Transverse colon (tissue), 4 donors: Measurements from ENCODE around the gene GMCL1. TPM values are rescaled to one million over a fixed set of nuclear protein-coding genes. Genes with fewer than 3 reads are reported as not detected.
"Not testable (repeated sequence)": the region's sequence is repeated elsewhere in the genome, so short reads cannot be mapped to it uniquely, and the experiment has no call there.

ENCODE experiments used
- DNase-seq: peaks from one replicate; pipeline ENCODE4 v3.0.0-alpha.2; 2019
- H3K27ac ChIP-seq, 4 donors: fragments of 200-600 bp; sonication (generic); 2 replicates each; pipeline ENCODE4 v1.5.1; 2016 to 2018; ENCODE audit warnings: inconsistent platforms in 4 of 4
- H3K27me3 ChIP-seq: fragments of 200-600 bp; sonication (generic); 2 replicates; pipeline ENCODE4 v1.5.1; 2017; ENCODE audit warnings: inconsistent platforms
- H3K36me3 ChIP-seq, 4 donors: fragments of 200-600 bp; sonication (generic); 2 replicates each; pipeline ENCODE4 v1.5.1; 2017 to 2019; ENCODE audit warnings: inconsistent platforms in 4 of 4
- H3K4me1 ChIP-seq, 4 donors: fragments of 200-600 bp; sonication (generic); 2 replicates each; pipeline ENCODE4 v1.5.1; 2017 to 2020; ENCODE audit warnings: inconsistent platforms in 4 of 4
- H3K4me3 ChIP-seq, 4 donors: fragments of 200-600 bp; sonication (generic); 1 replicate in 1 of 4; 2 replicates in 3 of 4; pipeline versions ENCODE4 v1.5.1 to v1.6.1; 2017 to 2019; ENCODE audit warnings: inconsistent platforms in 4 of 4
- H3K9me3 ChIP-seq, 2 donors: fragments of 200-600 bp; sonication (generic); 2 replicates each; pipeline ENCODE4 v1.5.1; 2017 to 2019; ENCODE audit warnings: inconsistent platforms in 2 of 2
- CTCF ChIP-seq, 5 experiments: fragments of 200-600 bp in 3 of 5; fragments of 450-650 bp in 2 of 5; sonication (generic) in 3 of 5; IDR thresholded peaks; 1 replicate in 2 of 5; 2 replicates in 3 of 5; pipeline ENCODE4 v1.5.1; 2016 to 2017; ENCODE audit warnings: antibody characterized with exemption in 5 of 5, inconsistent platforms in 3 of 5, mild to moderate bottlenecking in 2 of 5, moderate library complexity in 1 of 5
- EP300 ChIP-seq: sonication (generic); formaldehyde crosslinking; IDR thresholded peaks from one replicate; pipeline ENCODE4 v1.6.1; 2017; ENCODE audit warnings: antibody characterized with exemption, low read depth
- POLR2A ChIP-seq: fragments of 450-650 bp; IDR thresholded peaks from one replicate; pipeline ENCODE4 v1.6.1; 2016; ENCODE audit warnings: antibody characterized with exemption, mild to moderate bottlenecking, moderate library complexity
- POLR2AphosphoS5 ChIP-seq, 3 donors: sonication (generic); formaldehyde crosslinking; IDR thresholded peaks; one replicate each; pipeline ENCODE4 v1.6.1; 2016; ENCODE audit warnings: antibody characterized with exemption in 3 of 3
- WGBS, 2 donors: methylation state at CpG; one replicate each; pipeline ENCODE4 v1.1.5; 2018; ENCODE audit warnings: low coverage in 1 of 2; 5-methylcytosine and 5-hydroxymethylcytosine counted together
- in situ Hi-C, 4 donors: fragments of 200-750 bp; cut with MboI; loops; one replicate each; pipeline versions ENCODE4 v1.15.0 to v1.15.1; 2017; ENCODE audit warnings: low sequenced_read_pairs in 3 of 4, low pct_ligation_motif_present in 1 of 4, low pct_unique_long_range_greater_than_20kb in 1 of 4
- intact Hi-C: fragments of 100-400 bp; cut with DNase I; formaldehyde crosslinking; loops from one replicate; pipeline ENCODE4 v1.15.1; 2023; ENCODE audit warnings: low total_unique reads
- total RNA-seq, 4 donors: library from RNA; depleted of rRNA; stranded (reverse); fragments of >200 nt; gene quantifications; one replicate each; pipeline ENCODE4 v1.1.0, GENCODE V29; 2016

The GMCL1 gene
- total RNA-seq, 4 donors from 2014 or later: 5.0 to 82.3 (median 20.9) TPM

GRCh38 chr2:69828938-69829255 lies 563 bp upstream of the GMCL1 start:
- in situ Hi-C loops: no loop called here
- intact Hi-C loops: no loop called here
- Histone ChIP-seq H3K4me3 (peak overlapping the region; percentile 41 to 91 (median 90)), H3K9me3 (no peaks in the 10 kb centered on the region), H3K27me3 (no peaks in the 10 kb centered on the region), H3K27ac (peak overlapping the region; percentile 90 to 95 (median 92)), H3K36me3 (no peaks in the 10 kb centered on the region), H3K4me1 (peaks cover 14 to 38% (median 26%) of the 10 kb centered on the region in 4 donors)
- DNase-seq: no peak
- TF ChIP-seq POLR2AphosphoS5 (IDR thresholded peaks at IDR 0.05): no peak
- no peak for TF ChIP-seq POLR2A
- TF ChIP-seq CTCF (IDR thresholded peaks at IDR 0.05): no peak
- no peak for TF ChIP-seq EP300
- 5 to 19% methylated on average over 2 to 7 of the region's 7 CpGs for WGBS, 2 donors

GRCh38 chr2:69830045-69830905 lies 815 bp downstream of the GMCL1 start:
- peak overlapping the region; percentile 88 to 99 (median 91) for H3K4me3 ChIP-seq
- no peaks in the 10 kb centered on the region for H3K36me3 ChIP-seq
- 1 to 5% methylated on average over 3 to 41 of the region's 45 CpGs for WGBS, 2 donors
- H3K27ac ChIP-seq: peak overlapping the region; percentile 90 to 95 (median 92)
- in situ Hi-C loops: no loop called here
- no peaks in the 10 kb centered on the region for H3K9me3 ChIP-seq
- intact Hi-C loops: no loop called here
- H3K27me3 ChIP-seq: no peaks in the 10 kb centered on the region
- TF ChIP-seq POLR2A (no peak), POLR2AphosphoS5 (IDR thresholded peaks at IDR 0.05) (peak in 1 of 3 donors; percentile 9)
- H3K4me1 ChIP-seq: peaks cover 14 to 42% (median 27%) of the 10 kb centered on the region in 4 donors
- peak; percentile 60 for DNase-seq

- in situ Hi-C loops, DNase-seq, intact Hi-C loops, H3K36me3 ChIP-seq, H3K9me3 ChIP-seq, H3K27me3 ChIP-seq: not testable (repeated sequence)
- Histone ChIP-seq H3K27ac (peak overlapping the region; percentile 90 to 95 (median 92)), H3K4me1 (peaks cover 14 to 42% (median 27%) of the 10 kb centered on the region in 4 donors), H3K4me3 (peak overlapping the region in 3 of 4 donors; percentile 88 to 91 (median 91))
- 81 to 85% methylated on average over 7 to 13 of the region's 13 CpGs for WGBS, 2 donors
These were observed 1.4 kb downstream of the GMCL1 start for GRCh38 chr2:69830906-69831241.

GRCh38 chr2:69831354-69831905 lies 2.0 kb downstream of the GMCL1 start:
- 90 to 100% methylated on average over 1 to 6 of the region's 6 CpGs for WGBS, 2 donors
- DNase-seq: no peak
- Histone ChIP-seq H3K27ac (no peak overlapping the region), H3K4me3 (no peak overlapping the region), H3K9me3 (no peaks in the 10 kb centered on the region), H3K4me1 (peaks cover 14 to 42% (median 27%) of the 10 kb centered on the region in 4 donors), H3K27me3 (no peaks in the 10 kb centered on the region), H3K36me3 (no peaks in the 10 kb centered on the region)
- intact Hi-C loops (no loop called here), in situ Hi-C loops (no loop called here)
- TF ChIP-seq POLR2AphosphoS5 (IDR thresholded peaks at IDR 0.05) (no peak), CTCF (IDR thresholded peaks at IDR 0.05) (no peak), POLR2A (no peak), EP300 (no peak)

GRCh38 chr2:69833752-69834151 lies 4.3 kb downstream of the GMCL1 start:
- Histone ChIP-seq H3K27me3 (no peaks in the 10 kb centered on the region), H3K36me3 (peaks cover 0 to 4% (median 0%) of the 10 kb centered on the region in 4 donors), H3K27ac (no peak overlapping the region), H3K4me1 (peaks cover 12 to 39% (median 23%) of the 10 kb centered on the region in 4 donors), H3K9me3 (no peaks in the 10 kb centered on the region), H3K4me3 (no peak overlapping the region)
- no peak for TF ChIP-seq CTCF (IDR thresholded peaks at IDR 0.05)
- TF ChIP-seq POLR2AphosphoS5 (IDR thresholded peaks at IDR 0.05): no peak
- no peak for TF ChIP-seq POLR2A
- no peak for TF ChIP-seq EP300
- DNase-seq: no peak
- WGBS, 2 donors: 56 to 66% methylated on average over 3 of the region's 3 CpGs
- in situ Hi-C loops: no loop called here
- intact Hi-C loops: no loop called here
